Stomach (tissue), 4 donors: Measurements from ENCODE around the gene UBE3D.

Experiments used
- POLR2A ChIP-seq, 4 donors: fragments of 450-650 bp; IDR thresholded peaks; one replicate each; pipeline ENCODE4 v1.6.1; 2016; ENCODE audit warnings: antibody characterized with exemption in 4 of 4, control low read depth in 2 of 4, mild to moderate bottlenecking in 1 of 4, moderate library complexity in 1 of 4
- TF ChIP-seq, protein P1 (sequence below), 7 experiments: fragments of 450-650 bp in 4 of 7; fragments of 200-600 bp in 3 of 7; sonication (generic) in 3 of 7; IDR thresholded peaks; one replicate each; pipeline ENCODE4 v1.5.1; 2016 to 2019; ENCODE audit warnings: antibody characterized with exemption in 7 of 7, control low read depth in 2 of 7, mild to moderate bottlenecking in 1 of 7

- TF ChIP-seq, protein P1, sequence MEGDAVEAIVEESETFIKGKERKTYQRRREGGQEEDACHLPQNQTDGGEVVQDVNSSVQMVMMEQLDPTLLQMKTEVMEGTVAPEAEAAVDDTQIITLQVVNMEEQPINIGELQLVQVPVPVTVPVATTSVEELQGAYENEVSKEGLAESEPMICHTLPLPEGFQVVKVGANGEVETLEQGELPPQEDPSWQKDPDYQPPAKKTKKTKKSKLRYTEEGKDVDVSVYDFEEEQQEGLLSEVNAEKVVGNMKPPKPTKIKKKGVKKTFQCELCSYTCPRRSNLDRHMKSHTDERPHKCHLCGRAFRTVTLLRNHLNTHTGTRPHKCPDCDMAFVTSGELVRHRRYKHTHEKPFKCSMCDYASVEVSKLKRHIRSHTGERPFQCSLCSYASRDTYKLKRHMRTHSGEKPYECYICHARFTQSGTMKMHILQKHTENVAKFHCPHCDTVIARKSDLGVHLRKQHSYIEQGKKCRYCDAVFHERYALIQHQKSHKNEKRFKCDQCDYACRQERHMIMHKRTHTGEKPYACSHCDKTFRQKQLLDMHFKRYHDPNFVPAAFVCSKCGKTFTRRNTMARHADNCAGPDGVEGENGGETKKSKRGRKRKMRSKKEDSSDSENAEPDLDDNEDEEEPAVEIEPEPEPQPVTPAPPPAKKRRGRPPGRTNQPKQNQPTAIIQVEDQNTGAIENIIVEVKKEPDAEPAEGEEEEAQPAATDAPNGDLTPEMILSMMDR (IDR thresholded peaks at IDR 0.05), result no peak
- TF ChIP-seq POLR2A (IDR thresholded peaks at IDR 0.05), result no peak
Measured at GRCh38 chr6:82894653-82895259, 170.9 kb downstream of the UBE3D start.
